Embryonic facial prominence (tissue), 1 donor: ENCODE data around the gene TMPRSS3.

Experiments
- DNase-seq: peaks from one replicate; pipeline ENCODE4 v3.0.0-alpha.2; 2016; ENCODE audit errors: extremely low spot score

Gene TMPRSS3

DNA sequence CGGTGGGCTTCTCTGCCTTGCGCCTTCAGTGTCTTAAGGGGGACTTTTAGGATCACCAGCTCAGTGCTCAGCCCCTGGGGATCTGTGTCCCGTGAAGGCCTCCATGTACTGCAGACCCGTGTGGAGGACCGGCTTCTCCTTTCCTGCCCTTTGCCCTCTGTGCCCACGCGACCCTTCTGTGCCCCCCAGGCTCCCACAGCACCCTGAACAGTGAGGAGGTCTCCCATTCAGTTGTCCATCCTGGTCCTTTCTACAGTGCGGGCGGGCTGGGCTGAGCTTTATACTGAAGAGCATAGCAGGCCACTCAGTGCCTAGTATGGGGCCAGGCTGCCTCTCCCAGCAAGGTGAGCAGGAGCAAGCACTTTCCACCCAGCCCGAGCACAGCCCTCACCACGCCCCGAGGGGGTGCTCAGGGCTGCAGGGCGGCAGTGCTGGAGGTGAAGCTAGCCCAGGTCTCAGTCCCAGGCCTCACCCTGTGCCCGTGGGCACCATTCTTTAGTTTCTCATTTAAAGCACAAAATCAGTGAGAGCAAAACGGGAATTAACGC lies 21.9 kb downstream of the TMPRSS3 start:
- no peak for DNase-seq

DNA sequence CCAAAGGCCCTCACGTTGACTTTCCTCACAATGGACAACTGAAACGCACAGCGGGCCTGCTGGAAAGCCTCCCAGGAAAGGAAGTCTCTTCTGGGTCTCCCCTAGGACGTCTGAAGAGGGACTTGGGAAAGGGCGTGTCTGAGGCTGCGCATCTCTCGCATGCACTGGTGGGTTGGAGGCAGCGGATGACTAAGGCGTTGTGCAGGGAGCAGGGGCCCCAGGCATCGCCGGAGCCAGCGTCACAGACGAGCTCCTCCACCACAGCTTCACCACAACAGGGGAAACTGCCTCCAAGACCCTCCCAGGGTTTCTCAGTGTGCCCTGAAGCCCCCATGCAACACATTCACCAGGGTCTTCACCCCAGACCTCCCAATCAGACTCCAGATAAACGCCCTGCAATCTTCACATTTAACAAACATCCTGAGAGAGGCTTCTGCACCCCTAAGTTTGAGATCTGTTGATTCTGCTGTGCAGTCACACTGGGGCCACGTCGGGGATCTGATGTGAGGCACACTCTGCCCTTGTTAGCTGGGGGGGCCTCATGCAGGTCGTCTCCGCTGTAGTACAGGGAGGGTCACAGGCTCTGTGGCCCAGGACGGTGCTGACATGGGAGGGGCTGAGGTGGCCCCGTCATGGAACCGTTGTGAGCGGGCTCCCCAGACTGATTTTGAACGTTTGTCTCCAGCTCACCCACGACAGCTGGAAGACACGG lies 22.5 kb downstream of the TMPRSS3 start:
- no peak for DNase-seq

DNA sequence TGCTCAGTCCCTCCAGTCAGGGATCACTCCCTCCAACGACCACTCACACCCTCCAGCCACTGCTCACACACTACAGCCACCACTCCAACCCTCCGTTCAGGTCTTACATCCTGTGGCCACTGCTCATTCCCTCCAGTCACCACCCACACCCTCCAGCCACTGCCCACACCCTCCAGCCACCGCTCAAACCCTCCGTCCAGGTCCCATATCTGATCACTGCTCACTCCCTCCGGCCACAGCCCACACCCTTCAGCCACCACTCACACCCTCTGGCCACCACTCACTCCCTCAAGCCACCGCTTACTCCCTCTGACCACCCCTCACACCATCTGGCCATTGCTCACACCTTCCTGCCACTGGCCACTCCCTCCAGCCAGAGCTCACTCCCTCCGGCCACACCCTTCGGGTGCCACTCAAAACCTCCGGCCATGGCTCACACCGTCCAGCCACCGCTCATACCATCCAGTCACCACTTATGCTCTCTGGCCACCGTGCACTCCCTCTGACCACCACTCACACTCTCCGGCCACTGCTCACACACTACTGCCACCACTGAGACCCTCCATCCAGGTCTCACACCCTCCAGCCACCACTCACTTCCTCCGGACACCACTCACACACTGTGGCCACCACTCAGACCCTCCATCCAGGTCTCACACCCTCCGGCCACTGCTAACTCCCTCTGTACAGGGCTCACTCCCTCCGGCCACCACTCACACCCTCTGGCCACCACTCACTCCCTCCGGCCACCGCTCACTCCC lies 24.8 kb downstream of the TMPRSS3 start:
- DNase-seq: no peak

DNA sequence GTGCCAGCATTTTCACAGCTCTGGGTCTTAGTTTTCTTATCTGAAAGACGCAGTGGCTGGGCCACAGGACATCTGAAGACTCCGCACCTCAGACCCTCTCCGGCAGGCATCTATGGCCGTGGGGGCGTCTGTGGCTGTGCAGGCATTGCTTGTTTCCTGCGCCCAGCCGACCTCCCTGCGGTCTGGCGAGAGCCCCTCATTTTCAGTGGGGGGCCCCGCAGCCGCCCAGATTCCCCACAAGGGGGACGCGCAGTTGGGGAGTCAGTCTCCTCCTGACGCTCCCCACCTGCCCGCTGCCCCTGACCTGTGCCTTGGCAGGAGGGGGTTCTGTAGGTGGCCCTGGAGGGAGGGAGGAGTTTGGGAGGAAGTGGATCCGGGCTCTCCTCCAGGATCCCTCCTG lies 26.0 kb downstream of the TMPRSS3 start:
- no peak for DNase-seq

DNA sequence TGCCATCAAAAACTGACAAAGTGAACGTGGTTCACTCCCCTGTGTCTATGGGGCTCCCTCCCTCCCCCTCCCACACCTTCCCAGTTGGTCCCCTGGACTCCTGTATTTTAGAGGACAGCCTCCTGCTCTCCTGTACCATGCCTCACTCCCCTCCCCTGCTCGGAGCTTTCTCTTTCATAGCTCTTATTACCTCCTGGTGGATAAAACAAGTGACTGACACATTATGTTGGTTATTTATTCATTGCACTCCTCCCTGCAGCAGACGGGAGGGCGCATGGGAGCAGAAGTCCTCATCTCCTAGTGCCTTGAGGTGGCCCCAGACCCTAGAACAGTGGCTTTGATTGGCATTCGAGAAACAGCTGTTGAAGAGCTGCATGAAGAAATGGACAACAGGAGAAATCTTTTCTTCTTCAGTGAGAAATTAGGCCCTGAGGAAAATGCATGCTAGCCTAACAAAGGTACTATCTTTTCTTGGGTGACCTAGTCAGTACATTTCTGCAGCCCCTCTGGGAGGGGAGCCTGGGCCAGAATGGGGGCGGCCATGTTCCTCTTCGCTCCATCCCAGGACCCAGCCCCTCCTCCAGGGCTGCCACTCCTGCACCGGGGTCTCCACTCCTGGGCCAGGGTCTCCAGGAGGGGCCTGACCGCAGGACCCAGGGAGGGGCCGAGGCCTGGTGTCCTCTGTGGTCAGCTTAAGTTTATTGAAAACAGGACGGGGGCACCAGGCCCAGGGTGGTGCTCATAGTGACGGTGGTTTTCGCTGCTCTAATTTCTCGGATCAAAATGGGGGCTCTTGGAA lies 28.3 kb downstream of the TMPRSS3 start:
- no peak for DNase-seq

DNA sequence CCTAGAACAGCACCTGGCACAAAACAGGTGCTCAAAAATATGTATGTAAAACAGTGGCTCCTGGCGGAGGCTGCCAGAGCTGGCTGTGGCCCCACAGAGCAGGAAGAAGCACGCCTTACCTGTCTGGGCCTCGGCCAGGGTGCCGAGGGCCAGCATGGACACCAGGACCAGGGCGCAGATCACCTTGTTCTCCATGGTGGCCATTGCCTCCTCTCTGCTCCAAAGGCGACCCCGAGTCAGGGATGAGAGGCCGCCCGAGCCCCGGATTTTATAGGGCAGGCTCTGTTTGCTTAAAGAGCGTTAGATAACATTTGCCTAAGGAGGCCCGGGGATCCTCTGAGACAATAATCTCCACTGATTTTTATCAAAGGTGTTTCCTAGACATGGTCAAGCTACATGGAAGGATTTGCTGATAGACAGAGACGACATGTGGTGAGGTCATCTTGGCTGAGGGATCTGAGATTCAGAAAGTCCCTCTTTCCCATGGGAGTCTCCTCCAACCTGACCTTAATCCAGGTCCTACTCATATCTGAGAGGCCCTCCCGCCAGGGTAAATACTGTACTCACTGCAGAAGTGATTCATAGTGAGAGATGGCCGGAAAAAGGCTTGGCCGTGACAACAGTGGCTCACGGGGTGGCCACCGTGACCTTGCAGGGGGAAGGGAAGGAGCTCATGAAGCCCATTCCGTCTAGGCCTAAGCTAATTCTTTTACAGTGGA lies 29.4 kb downstream of the TMPRSS3 start, which contains the start of gene TFF1:
Gene TFF1 (minus strand): TSS at position 244 of the 719 bp plus-strand sequence. CDS start 40 bp downstream, at position 204.
- DNase-seq: no peak

DNA sequence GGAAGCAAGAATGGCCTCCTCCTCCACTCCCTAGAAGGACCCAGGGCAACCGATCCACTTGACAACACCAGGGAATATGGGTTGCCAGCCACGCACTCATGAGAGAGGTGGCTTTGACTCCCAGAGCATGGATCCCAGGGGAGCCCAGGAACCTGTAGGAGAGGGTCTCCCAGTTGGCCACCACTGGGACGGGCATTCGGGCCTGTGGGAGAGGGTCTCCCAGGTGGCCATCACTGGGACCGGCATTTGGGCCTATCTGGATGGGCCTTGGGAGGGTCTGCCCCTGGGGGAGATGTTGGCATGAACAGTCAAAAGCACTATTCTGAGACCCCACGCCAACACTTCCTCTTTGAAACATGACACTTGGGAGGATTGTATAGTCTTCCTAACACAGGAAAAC lies 30.1 kb downstream of the TMPRSS3 start:
- DNase-seq: no peak

DNA sequence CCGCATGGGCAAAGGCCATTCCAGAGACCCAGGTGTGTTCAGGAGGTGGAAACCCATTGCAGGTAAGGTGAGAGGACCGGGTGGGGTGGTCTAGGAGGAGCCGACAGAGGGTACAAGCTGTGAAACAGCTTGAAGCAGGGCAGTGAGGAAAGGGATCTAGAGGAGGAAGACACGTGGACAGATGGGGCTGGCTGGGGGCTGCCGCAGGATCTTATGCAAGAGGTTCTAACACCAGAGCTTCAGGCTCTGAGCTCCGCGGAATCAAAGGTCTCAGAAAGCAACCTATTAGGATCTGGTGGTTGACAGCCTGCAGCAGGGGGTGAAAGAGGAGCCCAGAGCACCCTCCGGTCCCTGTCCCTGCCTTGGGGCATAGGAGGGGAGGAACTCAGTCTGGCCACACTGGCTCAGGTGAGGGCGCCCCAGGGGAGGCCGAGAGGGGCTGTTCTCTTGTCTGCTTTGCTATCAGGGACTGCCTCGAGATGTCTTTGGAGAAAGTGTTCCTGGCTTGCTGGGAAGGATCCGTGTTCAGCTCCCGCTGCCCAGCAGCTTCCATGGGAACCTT lies 31.5 kb downstream of the TMPRSS3 start:
- no peak for DNase-seq

DNA sequence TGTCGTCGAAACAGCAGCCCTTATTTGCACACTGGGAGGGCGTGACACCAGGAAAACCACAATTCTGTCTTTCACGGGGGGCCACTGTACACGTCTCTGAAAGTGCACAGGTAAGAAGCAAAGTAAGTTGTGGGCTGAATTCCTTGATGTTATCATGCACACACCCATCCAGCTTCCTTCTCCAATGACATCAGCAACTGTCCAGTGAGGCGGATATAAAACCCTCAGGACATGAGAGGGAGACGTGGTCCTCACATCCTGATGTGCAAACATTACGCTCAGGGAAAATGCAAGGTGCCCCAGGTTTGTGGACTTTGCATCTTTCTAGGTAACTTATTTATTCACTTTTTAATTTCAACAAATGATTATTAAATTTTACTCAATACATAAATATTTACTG lies 32.5 kb downstream of the TMPRSS3 start:
- DNase-seq: no peak

DNA sequence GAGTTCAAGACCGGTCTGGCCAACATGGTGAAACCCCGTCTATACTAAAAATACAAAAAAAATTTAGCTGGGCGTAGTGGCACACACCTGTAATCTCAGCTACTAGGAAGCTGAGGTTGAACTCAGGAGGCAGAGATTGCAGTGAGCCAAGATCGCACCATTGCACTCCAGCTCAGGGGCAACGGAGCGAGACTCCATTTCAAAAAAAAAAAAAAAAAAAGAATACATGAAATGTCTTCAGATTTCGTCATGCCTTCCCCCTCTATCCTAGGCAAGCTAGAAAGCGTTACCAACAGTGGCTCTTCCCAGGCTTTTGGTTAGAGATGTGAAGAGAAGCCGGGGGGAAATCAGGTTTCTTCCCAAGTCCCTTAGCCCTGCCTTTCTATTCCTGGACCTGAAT lies 33.2 kb downstream of the TMPRSS3 start:
- no peak for DNase-seq

DNA sequence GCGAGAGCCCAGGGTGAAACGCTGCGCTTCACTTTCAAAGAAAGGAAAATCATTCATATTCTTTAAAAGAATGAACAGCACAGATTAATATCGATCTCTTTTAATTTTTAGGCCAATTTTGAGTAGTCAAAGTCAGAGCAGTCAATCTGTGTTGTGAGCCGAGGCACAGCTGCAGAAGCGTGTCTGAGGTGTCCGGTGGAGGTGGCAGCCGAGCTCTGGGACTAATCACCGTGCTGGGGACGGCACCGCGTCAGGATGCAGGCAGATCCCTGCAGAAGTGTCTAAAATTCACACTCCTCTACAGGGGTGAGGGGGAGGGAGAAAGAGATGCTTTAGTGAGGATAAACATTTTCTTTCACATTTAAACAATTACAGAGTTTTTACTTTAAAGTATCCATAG lies 33.7 kb downstream of the TMPRSS3 start:
- DNase-seq: no peak

DNA sequence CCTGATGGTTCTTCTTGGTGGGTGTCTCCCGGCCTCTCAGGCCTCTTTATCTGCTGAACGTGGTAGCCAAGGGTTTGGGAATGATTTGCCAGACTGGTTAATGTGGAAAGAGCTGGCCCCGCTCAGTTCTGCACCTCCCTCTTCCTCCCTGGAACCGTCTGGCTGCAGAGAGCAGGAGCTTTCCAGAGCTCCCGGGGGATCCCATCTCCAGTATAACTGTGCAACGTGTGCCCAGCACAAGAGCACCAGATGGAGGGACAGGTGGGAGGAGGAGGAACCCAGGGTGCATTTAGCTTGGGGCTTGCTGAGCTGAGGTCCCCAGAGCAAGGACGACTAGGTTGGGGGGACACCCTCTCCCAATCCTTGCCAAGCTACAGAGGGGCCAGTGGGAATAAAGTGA lies 34.6 kb downstream of the TMPRSS3 start:
- no peak for DNase-seq

DNA sequence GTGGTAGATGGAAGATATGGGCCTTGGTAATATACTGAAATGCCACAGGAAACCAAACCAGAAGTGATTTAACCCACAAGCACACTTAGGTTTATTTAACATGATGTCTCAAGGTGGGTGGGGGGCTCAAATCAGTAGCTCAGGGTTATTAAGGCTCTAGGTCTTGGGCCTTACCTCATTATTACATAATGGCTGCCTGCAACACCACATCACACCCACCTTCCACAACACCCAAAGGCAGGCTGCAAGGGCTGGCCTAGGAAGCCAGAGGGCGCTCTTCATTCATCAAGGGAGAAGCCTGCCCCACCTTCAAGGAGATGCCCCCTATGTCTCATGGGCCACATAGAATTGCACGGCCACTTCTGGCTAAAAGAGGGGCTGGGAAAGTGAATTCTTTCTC lies 35.5 kb downstream of the TMPRSS3 start:
- no peak for DNase-seq

DNA sequence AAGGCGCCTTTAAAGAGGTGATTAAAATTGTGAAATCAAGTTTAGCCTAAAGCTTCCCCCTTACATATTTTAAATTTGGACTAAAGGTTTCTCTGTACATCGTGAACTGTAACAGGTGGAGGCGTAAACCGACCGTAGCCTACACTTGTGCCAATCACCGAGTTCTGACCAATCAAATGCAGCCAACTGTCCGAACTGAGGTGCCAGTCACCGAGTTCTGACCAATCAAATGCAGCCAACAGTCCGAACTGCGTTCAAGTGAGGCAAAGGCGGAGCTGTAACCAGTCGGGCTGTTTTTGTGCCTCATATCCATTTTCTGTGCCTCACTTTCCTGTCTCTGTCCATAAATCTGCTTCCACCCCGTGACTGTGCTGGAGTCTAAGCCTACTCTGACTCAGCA lies 36.9 kb downstream of the TMPRSS3 start:
- no peak for DNase-seq

DNA sequence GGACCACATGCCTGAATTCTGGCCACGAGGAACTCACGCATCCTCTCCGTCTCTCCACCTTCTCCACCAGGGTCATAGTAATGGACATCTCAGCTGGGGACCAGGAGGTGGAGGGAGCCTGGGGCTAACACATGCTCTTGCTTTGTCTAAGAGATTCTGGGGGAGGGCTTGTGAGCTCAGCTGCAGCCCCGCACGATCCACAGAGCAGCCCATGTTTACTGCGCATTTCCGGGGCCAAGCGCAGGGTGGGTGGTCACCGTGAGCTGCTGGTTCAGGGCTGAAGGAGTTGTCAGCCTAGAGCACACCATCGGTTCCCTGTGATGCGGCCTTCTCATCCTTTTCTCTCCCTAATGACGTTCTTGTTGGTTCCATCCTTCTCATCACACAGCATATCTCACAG lies 37.6 kb downstream of the TMPRSS3 start:
- no peak for DNase-seq

DNA sequence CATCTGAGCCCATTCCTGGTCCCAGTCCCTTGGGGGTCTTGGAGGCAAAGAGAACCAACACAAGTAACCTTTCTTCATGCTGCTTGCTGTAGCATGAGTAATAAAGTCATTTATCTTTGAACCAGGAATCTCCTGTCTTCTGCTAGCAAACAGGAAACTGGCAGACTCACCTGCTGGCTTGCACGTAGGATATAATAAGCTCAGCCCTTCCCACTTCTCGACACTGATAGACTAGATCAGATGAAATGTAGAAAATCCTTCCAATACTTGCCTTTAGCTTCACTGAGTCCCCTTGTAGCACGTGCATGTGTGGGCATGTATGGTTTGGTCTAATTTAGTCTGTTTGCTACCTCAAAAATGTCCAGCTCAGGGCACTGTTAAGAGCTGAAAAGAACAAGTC lies 38.5 kb downstream of the TMPRSS3 start:
- no peak for DNase-seq

DNA sequence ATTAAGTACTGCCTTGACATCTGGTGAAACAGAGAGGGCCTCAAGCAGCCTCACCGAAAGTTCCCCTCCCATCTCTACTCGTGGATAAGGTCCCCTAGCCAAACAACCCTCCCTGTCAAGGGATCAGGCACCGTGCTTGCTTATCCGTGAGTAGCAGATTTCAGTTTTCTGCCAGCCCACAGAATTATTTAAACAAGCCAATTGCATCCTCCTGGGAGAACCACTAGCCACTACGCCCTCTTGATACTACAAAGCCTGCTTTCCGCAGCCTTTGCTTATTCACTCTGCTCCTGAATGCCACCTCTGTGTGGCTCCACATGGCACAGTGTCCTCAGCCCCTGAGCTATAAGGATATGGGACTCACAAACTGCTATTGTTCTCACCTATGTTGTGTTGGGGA lies 39.2 kb downstream of the TMPRSS3 start:
- DNase-seq: no peak

DNA sequence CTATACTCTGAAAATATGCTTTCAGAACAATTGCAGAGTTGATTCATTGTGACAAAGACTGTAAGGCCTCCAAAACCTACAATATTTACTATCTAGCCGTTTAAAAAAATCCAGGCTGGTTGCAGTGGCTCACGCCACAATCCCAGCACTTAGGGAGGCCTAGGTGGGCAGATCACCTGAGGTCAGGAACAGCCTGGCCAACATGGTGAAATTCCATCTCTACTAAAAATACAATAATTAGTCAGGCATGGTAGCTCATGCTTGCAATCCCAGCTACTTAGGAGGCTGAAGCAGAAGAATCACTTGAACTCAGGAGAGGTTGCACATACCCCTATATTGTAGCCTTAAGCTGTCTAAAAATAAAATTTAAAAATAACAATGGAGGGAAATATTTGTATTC lies 39.8 kb downstream of the TMPRSS3 start:
- DNase-seq: no peak

DNA sequence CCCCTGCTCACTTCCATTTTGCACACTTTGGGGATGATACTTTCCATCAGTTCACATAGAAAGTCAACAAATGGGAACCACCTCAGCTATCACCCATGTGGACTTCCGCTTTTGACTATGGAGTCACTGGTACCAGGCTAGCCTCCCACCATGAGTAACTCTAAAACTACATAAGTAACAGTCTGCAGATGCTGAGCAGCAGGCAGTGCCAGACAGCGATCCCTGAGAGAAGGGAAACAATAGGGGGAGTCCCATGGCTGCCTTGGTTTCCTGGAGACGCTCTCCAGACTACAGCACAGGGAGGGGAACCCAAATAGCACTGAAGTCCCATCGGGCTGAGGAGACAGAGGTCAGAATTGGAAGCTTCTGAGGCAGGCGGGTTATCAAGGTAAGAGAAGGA lies 42.2 kb downstream of the TMPRSS3 start:
- DNase-seq: no peak

DNA sequence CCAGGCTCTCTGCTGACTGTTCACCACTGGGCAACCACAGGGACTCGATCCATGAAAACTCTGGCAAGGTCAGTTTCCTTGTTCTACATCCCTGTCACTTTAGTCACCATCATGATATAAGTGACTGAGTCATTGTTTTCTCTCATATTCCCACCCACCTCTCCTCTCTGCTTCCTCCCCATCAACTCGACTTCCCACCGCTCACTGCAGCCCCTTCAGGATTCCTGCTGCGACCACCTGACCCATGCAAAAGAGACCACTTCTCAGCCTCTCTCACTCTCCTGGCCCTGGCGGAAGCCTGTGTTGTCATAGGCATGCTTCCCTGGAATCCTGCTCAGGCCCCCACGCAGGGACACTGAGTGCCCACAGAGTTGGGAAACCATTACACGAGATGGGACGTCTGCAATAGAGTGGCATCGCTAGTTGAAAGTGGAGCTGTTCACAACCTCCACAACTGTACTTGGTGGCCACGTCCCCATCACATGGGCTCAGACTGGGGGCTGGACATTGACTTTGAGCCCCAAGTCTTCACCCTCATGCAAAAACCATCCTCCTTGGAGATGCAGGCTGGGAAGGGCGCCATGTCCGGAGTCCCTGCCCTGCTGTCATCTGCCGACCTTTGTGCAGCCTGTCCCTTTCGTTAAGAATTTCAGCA lies 43.3 kb downstream of the TMPRSS3 start:
- no peak for DNase-seq
